Fibroblast of peridontal ligament (primary cell): ENCODE data around the gene MT4.
A peak's percentile ranks its signal among the peaks of the same experiment; 100 is the strongest.
"Not testable (repeated sequence)": the region's sequence is repeated elsewhere in the genome, so short reads cannot be mapped to it uniquely, and the experiment has no call there.

ENCODE experiments used
- DNase-seq: peaks from one replicate; pipeline ENCODE4 v3.0.0-alpha.2; 2010; ENCODE audit errors: extremely low read depth

MT4 gene

DNA sequence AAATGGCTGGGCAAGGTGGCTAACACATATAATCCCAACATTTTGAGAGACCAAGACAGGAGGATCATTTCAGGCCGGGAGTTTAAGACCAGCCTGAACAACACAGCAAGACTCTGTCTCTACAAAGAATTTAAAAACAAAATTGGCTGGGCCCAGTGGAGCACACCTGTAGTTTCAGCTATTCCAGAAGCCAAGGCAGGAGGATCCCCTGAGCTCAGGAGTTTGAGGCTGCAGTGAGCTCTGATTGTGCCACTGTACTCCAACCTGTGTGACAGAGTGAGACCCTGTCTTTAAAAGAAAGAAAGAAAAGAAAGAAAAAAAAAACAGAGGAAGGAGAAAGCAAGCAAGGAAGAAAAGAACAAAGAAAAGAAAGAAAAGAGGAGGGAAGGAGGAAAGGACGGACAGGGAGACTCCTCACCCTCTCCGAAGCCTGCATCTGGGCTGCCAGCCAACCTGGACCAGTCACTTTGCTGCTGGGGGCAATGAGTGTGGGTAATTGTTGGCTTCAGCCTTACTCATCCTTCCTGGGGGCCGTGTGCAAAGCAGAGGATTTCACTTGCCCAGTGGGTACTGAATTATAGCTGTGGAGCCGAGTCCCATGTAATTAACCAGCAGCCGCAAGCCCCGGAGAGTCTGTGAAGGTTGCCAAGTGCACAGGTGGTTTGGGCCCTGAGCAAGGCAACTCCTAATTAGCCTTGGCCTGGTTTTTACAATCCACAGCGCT lies 6.7 kb upstream of the MT4 start:
- peak; percentile 69 for DNase-seq

DNA sequence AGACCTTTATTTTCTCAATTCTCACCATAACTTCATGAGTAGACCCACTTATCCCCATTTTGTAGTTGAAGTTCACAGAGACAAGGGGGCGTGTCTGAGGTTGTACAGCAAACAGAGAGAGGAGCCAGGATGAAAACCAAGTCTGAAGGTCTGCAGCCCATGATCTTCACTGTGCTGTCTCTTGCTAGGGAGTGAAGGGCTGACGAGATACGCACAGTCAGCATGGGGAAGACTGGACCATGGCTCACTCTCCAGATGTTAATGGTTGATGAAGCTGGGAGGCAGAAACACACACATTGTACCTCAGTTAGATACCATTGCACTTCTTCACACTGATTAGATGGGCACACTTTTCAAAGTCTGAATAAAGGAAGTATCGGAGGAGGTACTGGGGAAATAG lies 5.8 kb upstream of the MT4 start:
- no peak for DNase-seq

DNA sequence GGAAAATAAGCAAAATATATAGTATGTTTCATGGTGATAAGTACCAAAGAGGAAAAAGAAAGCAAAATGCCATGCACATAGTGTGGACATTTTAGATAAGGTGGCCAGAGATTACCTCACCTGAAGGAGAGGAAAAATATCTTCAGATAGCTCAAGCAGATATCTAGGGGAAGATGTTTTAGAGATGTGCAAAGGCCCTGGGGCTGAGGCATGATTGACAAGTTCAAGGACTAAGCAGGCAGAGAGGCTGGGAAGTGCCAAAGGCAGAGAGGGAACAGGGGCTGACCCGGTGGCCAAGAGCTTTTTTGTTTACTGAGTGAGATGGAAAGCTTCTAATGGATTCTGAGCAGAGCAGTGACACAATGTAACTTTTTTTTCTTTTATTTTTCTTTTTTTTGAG lies 4.4 kb upstream of the MT4 start:
- DNase-seq: no peak

DNA sequence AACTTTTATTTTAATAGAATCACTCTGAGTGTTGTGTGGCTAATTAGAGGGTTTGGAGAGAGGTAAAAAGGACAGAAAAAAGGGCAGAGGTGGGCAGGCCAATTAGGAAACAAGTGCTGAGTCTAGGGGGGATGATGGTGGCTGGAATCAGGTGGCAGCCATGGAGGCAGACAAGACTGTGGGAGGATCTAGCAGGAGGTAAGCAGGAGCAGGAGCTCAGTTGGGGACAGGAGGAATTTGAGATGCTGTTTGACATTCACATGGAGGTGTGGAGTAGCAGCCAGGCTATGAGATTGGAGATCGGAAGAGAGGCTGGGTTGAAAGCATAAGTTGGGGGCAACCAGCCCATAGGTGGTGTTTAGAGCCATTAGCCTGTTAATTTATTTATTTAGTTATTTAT lies 3.7 kb upstream of the MT4 start:
- no peak for DNase-seq

DNA sequence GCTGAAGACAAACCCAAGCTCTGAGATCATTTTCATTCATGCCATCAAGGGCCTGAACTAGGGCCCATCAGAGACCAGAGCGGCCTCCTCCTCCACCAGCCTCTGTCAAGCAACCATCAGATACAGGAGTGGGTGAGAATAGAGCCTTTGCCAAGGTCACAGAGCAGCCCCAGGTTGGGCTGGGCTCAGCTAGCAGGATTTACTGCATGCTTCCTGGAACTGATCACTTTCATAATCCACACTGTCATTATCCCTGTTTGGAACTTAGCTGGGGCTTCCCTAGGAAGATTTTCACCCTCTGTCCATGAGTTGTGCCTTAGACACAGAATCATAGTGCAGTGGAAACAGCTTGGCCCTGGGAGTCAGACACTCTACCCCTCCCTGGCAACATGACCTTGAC lies 5.1 kb downstream of the MT4 start:
- DNase-seq: no peak

DNA sequence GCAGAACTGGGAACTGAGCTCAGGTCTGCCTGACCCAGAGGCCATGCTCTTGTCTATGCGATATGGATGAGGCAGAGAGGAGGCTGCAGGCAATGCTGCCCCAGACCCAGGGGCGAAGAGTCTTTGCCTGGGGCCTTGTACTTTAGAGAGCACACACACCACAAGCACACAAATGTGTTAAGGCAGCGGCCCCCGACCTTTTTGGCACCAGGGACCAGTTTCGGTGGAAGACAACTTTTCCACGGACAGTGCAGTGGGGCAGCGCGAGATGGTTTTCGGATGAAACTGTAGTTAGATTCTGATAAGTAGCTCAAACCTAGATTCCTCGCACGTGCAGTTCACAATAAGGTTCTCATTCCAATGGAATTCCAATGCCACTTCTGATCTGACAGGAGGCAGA lies 6.7 kb downstream of the MT4 start:
- no peak for DNase-seq

DNA sequence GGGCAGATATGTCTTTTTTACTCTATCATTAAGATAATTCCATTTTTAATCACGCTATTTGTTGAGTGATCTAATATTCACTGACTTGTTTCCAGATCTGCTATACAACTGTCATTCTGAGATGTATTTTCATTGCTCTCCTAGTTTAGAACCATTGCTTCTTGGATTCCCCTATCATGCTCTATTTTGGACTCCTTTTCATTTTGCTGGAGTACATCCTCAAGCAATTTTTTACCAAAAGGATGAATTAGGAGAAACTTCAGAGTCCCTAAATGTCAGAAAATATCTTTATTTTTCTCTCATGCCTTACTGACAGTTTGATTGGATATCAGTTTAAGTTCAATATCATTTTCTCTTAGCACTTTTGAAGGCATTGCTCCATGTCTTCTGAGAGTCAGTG lies 9.8 kb downstream of the MT4 start:
- no peak for DNase-seq

DNA sequence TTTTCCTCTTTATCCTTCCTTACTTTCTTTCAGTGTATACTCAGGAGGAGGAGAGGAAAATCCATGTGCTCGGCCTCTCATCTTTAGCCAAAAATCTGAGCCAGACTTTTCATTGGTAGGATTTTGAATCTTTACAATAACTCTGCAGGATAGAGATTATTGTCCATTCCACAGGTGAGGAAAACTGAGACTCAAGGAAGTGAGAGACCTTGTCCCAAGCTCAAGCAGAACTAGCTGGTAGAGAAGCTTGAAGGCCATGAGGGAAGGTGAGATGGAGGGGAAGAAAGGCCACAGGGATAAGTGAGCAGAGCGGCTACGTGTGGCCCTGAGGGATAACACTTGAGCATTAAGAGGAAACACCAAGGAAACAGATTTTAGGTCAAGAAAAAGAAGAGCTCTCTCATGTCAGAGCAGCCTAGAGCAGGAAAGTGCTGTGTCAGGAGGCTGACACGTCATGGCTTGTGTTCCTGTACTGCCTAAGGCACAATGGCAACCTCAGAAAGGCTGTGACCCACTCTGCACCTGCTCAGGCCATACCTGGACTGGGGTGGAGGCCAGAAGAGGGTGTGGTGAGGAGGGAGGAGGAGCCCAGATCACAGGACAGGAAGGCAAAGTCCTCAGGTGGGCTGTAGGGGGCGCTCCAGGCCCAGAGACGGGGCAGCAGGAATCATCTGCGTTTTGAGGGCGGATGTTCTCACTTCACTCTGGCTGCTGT lies 11.9 kb downstream of the MT4 start:
- DNase-seq: peak; percentile 53

DNA sequence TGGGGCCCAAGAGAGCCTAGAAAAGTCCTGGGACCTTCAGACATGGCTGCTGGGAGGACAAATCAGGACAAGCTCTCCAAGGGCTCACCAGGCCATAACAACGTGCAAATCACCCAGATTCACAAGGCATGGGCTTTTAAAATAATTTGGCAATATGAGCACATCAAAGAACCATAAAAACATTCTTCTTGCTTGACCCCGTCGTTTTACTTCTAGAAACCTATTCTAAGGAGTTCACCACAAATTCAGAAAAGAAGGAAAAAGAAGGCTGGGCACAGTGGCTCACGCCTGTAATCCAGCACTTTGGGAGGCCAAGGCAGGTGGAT lies 12.4 kb downstream of the MT4 start:
- no peak for DNase-seq

DNA sequence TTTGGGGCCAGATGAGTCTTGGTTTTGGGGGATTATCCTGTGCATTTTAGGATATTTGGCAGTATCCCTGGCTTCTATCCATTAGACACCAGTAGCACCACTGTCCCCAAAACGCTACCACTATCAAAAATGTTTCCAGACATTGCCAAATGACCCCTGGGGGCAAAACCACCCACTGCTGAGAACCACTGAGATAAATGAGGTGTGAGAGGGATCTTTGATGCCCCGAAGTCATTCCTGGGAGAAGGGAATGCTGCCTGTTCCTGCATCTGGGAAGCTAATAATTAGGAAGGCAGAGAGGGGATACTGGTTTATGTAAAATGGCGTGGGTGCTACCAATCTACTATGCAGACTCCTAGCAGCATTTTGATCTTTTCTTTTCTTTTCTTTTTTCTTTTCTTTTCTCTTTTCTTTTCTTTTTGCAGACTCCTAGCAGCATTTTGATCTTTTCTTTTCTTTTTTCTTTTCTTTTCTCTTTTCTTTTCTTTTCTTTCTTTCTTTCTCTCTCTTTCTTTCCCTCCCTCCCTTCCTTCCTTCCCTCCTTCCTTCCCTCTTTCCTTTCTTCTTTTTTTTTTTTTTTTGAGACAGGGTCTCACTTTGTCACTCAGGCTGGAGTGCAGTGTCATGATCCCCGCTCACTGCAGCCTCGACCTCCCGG lies 15.6 kb downstream of the MT4 start:
- no peak for DNase-seq

DNA sequence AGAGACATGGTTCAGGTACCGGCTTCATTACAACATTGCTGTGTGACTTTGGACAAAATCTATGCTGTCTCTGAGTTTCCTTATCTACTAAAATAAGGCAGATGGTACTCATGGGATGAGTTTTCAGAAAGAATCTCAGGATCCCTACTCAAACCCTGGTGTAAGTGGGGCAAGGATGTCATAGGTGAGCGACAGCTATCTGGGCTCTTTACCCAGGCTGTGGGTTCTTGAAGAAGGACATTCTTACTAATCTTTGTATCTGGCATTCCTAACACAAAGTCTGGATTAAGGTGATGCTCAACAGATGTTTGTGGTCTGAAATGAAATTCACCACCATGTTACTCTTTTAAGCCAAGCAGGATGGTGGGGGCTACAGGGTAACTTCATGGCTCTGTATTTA lies 18.0 kb downstream of the MT4 start:
- not testable (repeated sequence) for DNase-seq

DNA sequence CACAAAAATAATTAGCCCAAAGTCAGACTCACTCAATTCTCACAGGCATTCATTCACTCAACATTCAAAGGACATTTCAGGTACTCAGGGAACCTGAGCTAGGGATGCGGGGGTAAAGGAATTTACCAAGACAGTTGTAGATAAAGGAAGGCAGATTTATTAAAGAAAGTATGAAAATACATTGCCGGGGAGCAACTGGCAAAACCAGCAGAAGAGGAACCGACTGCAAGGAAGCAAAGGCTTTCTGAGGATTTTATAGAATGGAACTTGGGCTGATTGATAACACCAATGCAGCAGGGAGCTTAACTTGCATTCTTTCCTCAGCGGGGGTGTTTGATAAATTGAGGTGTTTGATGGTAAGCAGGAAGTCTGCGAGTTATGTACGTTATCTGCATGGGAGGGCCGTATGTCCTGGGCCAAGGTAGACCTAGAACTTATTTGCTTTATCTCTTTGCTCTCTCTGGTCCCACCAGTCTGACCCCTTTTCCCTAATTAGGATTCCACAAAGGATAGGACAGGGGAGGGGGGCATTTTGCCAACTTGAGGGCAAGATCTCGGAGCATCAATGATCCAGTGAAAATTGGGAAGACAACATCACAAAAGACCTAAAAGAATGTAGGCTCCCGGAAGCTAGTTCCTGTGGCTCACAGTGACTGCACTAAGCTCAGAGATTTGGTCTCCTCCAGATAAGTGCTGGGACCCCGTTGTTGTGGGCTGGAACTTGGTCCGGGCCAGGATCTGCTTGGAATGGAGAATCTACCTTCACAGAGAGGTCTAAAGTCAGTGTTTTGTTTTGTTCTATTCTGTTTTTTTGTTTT lies 18.7 kb downstream of the MT4 start:
- no peak for DNase-seq

DNA sequence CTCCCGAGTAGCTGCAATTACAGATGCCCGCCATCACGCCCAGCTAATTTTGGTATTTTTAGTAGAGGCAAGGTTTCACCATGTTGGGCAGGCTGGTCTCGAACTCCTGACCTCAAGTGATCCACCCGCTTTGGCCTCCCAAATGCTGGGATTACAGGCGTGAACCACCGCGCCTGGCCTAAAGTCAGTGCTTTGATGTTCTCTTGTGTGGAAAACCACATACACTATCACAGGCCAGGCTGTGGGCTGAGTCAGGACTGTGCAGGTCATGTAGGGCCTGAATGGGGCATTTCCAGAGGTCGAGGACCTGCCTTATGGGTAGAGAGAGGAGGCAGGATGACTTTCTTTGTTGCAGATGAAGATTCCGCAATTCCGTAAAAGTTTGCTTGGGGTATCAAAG lies 19.4 kb downstream of the MT4 start:
- DNase-seq: no peak

DNA sequence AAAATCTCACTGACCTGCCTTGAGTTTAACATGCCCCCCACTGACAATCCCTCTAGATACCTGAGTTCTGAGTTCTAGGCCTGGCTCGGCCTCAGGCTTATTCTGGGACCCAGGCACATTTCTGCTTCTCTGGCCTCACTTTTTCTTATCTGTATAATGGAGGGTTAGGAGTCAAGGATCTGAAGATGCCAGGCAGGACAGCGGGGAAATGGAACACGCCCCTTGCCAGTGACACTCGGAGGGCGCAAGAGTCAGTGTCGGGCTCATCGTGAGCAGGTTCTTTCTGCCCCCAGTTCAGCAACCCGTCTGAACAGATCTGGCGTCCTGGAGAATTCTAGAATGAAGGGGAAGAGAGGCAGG lies 23.9 kb downstream of the MT4 start:
- DNase-seq: no peak

DNA sequence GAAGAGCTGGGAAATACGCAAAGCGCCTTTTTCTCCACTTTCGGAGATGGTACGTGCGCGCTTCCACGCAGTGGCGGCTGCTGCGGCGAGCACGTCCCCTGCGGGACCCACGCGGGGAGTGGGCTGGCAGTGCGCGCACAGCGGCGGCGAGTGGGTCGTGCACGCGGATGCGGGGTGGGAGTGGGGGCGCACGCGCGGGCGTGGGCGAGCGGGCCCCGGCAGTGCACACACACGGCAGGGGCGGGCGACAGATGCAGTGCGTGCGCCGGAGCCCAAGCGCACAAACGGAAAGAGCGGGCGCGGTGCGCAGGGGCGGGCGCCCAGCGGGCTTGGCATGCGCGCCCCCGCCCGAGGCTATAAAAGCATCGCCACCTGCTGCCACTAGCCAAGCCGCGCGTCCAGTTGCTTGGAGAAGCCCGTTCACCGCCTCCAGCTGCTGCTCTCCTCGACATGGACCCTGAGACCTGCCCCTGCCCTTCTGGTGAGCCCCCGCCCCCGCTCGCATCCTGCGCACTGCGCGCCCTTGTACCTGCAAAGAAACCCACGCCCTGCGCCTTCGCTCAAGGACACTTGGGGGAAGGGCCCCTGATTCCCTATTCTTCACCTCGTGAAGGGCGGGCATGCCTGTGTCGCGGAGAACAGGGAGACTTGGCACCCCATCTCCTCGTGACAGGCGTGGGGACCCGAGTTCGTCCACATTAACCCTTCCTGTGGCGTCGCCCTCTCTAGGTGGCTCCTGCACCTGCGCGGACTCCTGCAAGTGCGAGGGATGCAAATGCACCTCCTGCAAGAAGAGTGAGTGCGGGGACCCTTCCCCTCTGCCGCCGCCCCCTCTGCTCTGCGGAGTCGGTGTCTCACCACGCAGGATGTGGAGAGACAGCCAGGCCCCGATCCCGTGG lies 24.5 kb downstream of the MT4 start, which contains the start of gene MT3:
Gene MT3, plus strand, starts transcription at position 388 of the 899 bp plus-strand sequence. Its CDS starts 63 bp downstream, at position 451.
- no peak for DNase-seq

DNA sequence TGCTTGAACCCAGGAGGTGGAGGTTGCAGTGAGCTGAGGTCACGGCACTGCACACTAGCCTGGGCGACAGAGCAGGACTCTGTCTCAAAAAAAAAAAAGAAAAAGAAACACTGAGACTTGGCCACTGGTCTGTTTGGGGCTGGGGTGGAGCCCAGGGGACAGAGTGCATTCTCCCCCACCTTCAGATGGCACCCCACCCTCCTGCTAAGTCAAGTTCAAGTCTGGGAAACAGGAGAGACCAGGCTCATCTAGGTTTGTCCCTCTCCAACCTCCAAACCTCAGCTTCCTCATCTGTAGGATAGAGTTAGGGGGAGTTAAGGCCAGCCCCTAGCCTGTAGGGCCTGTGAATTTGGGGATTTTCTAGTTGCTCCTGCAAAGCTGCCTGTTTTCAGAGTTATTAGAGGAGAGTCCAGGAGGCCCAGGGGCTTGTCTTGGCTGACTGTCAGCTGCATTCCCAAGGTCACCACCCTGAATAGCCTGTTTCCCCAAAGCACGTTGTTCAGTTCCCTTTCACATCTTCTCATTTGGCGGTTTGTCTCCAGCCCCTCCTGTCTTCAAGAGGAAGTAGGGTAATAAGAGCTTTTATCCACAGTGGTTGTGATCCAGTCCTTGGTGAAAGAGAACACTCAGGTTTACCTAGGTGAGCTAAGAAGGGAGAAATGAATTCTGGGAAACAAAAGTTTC lies 26.6 kb downstream of the MT4 start:
- DNase-seq: no peak

DNA sequence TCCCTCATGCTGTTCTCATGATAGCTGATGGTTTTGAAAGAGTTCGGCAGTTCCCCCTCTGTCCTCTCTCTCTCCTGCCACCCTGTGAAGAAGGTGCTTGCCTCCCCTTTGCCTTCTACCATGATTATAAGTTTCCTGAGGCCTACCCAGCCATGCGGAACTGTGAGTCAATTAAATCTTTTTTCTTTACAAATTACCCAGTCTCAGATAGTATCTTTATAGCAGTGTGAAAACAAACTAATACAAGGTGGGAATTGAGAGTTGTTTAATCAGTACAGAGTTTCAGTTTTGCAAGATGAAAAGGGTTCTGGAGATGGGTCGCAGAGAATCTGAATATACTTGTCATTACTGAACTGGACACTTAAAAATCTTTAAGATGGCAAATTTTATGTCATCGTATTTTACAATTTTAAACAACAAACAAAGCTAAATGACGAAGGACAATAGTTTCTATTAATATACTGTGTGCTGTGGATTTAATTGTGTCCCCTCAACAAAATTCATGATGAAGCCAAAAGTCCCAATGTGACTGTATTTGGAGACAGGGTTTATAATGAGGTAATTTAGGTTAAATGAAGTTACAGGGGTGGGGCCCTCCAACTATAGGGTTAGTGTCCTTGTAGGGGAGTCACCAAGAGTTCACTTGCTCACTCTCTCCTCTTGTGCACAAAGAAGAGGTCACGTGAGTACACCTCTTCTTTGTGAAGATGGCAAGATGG lies 28.9 kb downstream of the MT4 start:
- no peak for DNase-seq

DNA sequence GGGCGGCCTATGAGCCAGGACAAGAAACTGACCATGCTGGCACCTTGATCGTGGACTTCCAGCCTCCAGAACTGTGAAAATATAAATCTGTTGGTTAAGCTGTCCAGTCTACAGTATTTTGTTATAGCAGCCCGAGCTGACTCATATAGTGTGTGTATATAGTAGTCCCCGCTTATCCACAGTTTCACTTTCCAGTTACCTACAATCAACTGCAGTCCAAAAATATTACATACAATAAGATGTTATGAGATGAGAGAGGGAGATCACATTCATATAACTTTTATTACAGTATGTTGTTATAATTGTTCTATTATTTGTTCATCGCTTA lies 29.4 kb downstream of the MT4 start:
- DNase-seq: no peak

DNA sequence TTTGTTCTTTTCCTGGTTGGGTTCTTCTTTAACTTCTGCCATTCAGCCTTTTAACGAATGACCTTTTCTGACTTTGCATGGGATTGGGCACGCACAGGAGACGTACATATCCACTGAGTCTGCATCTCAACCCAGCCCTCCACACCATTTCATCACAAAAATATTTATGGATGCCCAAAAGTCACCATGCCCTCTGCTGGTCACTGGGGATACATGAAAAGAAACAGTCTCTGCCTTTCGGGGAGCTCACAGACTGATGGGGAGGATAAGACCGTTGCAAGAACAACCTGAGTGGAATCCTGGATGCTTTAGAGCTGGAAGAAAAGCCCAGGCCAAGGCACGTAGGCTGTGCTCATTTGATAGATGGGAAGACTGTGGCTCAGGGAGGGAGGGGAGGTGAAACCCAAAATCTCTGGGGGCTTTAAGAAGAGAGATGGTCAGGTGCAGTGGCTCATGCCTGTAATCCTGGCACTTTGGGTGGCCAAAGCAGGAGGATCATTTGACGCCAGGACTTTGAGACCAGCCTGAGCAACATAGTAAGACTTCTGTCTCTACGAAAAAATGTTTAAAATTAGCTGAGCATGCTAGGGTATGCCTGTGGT lies 35.6 kb downstream of the MT4 start:
- peak; percentile 70 for DNase-seq

DNA sequence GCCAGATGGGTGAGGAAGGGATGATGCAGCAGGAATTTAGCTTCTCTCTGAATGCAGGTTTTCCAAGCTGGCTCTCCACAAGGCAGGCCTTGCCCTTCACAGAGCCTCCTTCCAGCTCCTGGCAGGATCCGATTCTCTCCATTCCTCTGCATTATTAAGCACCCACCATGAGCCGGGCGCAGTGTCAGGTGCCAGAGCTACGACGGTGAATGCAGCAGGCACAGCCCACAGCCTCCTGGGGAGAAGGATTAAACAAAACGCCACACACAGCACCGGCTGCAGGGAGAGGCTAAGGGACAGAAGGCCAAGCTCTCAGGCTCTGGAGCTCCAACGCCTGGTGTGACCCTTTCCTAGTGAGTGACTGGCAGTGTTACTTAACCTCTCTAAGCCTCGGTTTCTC lies 36.5 kb downstream of the MT4 start:
- DNase-seq: no peak
